Gastroesophageal sphincter (tissue), 3 donors: ENCODE data around the gene SSH3.

Experiments used
- POLR2AphosphoS5 ChIP-seq: sonication (generic); formaldehyde crosslinking; IDR thresholded peaks from one replicate; pipeline ENCODE4 v1.6.1; 2017; ENCODE audit warnings: antibody characterized with exemption
- TF ChIP-seq, protein P1 (sequence below), 4 experiments: fragments of 200-600 bp in 2 of 4; fragments of 450-650 bp in 2 of 4; sonication (generic) in 1 of 4; IDR thresholded peaks; one replicate each; pipeline ENCODE4 v1.5.1; 2017 to 2019; ENCODE audit warnings: antibody characterized with exemption in 4 of 4, mild to moderate bottlenecking in 2 of 4, moderate library complexity in 2 of 4

- TF ChIP-seq, protein P1, sequence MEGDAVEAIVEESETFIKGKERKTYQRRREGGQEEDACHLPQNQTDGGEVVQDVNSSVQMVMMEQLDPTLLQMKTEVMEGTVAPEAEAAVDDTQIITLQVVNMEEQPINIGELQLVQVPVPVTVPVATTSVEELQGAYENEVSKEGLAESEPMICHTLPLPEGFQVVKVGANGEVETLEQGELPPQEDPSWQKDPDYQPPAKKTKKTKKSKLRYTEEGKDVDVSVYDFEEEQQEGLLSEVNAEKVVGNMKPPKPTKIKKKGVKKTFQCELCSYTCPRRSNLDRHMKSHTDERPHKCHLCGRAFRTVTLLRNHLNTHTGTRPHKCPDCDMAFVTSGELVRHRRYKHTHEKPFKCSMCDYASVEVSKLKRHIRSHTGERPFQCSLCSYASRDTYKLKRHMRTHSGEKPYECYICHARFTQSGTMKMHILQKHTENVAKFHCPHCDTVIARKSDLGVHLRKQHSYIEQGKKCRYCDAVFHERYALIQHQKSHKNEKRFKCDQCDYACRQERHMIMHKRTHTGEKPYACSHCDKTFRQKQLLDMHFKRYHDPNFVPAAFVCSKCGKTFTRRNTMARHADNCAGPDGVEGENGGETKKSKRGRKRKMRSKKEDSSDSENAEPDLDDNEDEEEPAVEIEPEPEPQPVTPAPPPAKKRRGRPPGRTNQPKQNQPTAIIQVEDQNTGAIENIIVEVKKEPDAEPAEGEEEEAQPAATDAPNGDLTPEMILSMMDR (IDR thresholded peaks at IDR 0.05) = no peak
- TF ChIP-seq POLR2AphosphoS5 = no peak
Observed at GRCh38 chr11:67292671-67293070, 10.7 kb upstream of the SSH3 start.
